Activated T-cell treated with anti-CD3 and anti-CD28 coated beads, Interleukin-2, amount 50 U/mL, for 24 hours (primary cell): ENCODE data around the gene IRF1.
A peak's percentile ranks its signal among the peaks of the same experiment; 100 is the strongest.

Experiments
- DNase-seq: peaks from one replicate; pipeline ENCODE4 v3.0.0-alpha.2; 2020
- H3K27ac Mint-ChIP-seq: 2 replicates; pipeline ENCODE4 v1.8.0; 2020; ENCODE audit warnings: mild to moderate bottlenecking, mixed read lengths
- H3K27me3 Mint-ChIP-seq: 2 replicates; pipeline ENCODE4 v1.8.0; 2020; ENCODE audit warnings: mixed read lengths
- H3K36me3 Mint-ChIP-seq: 2 replicates; pipeline ENCODE4 v1.8.0; 2020; ENCODE audit warnings: low read depth, mixed read lengths
- H3K4me1 Mint-ChIP-seq: 2 replicates; pipeline ENCODE4 v1.8.0; 2020; ENCODE audit warnings: low read depth, mixed read lengths
- H3K4me3 Mint-ChIP-seq: 2 replicates; pipeline ENCODE4 v1.8.0; 2020; ENCODE audit warnings: mild to moderate bottlenecking, moderate library complexity, mixed read lengths
- H3K9me3 Mint-ChIP-seq: 2 replicates; pipeline ENCODE4 v1.8.0; 2020; ENCODE audit warnings: mixed read lengths

IRF1 gene

GRCh38 chr5:132477784-132478365 lies 12.7 kb downstream of the IRF1 start:
- peak; percentile 54 for DNase-seq
- peak overlapping the region; percentile 83 for H3K27ac Mint-ChIP-seq

GRCh38 chr5:132476876-132477781 lies 13.4 kb downstream of the IRF1 start:
- DNase-seq: peak; percentile 39
- Mint-ChIP-seq H3K4me1 (peaks cover 77% of the 10 kb centered on the region), H3K27ac (peak overlapping the region; percentile 83), H3K27me3 (no peaks in the 10 kb centered on the region), H3K9me3 (no peaks in the 10 kb centered on the region), H3K36me3 (peaks cover 22% of the 10 kb centered on the region), H3K4me3 (no peak overlapping the region)

More at GRCh38 chr5:132477784-132478365, 12.7 kb downstream of the IRF1 start:
- Mint-ChIP-seq H3K4me3 (no peak overlapping the region), H3K4me1 (peaks cover 76% of the 10 kb centered on the region), H3K9me3 (no peaks in the 10 kb centered on the region), H3K36me3 (peaks cover 29% of the 10 kb centered on the region), H3K27me3 (no peaks in the 10 kb centered on the region)

GRCh38 chr5:132475987-132476875 lies 14.3 kb downstream of the IRF1 start:
- no peak overlapping the region for H3K4me3 Mint-ChIP-seq
- H3K27ac Mint-ChIP-seq: peak overlapping the region; percentile 83
- peaks cover 13% of the 10 kb centered on the region for H3K36me3 Mint-ChIP-seq

GRCh38 chr5:132475497-132475882 lies 15.1 kb downstream of the IRF1 start:
- Mint-ChIP-seq H3K9me3 (no peaks in the 10 kb centered on the region), H3K36me3 (peaks cover 8% of the 10 kb centered on the region), H3K4me3 (no peak overlapping the region), H3K4me1 (peaks cover 82% of the 10 kb centered on the region), H3K27ac (peak overlapping the region; percentile 94), H3K27me3 (no peaks in the 10 kb centered on the region)
- DNase-seq: peak; percentile 29

More at GRCh38 chr5:132475987-132476875, 14.3 kb downstream of the IRF1 start:
- Mint-ChIP-seq H3K4me1 (peaks cover 81% of the 10 kb centered on the region), H3K27me3 (no peaks in the 10 kb centered on the region), H3K9me3 (no peaks in the 10 kb centered on the region)
- DNase-seq: peak; percentile 39

- no peak overlapping the region for H3K4me3 Mint-ChIP-seq
- peaks cover 8% of the 10 kb centered on the region for H3K36me3 Mint-ChIP-seq
- peak; percentile 33 for DNase-seq
- no peaks in the 10 kb centered on the region for H3K27me3 Mint-ChIP-seq
- peaks cover 83% of the 10 kb centered on the region for H3K4me1 Mint-ChIP-seq
- peak overlapping the region; percentile 94 for H3K27ac Mint-ChIP-seq
- no peaks in the 10 kb centered on the region for H3K9me3 Mint-ChIP-seq
These were observed 15.6 kb downstream of the IRF1 start for GRCh38 chr5:132474881-132475496.

- Mint-ChIP-seq H3K4me1 (peaks cover 83% of the 10 kb centered on the region), H3K9me3 (no peaks in the 10 kb centered on the region), H3K4me3 (no peak overlapping the region), H3K27me3 (no peaks in the 10 kb centered on the region), H3K36me3 (peaks cover 8% of the 10 kb centered on the region), H3K27ac (peak overlapping the region; percentile 94)
- DNase-seq: peak; percentile 29
These were observed 16.3 kb downstream of the IRF1 start for GRCh38 chr5:132474131-132474723.

GRCh38 chr5:132473668-132474067 lies 16.9 kb downstream of the IRF1 start:
- Mint-ChIP-seq H3K4me3 (no peak overlapping the region), H3K36me3 (peaks cover 8% of the 10 kb centered on the region), H3K4me1 (peaks cover 83% of the 10 kb centered on the region), H3K27ac (peak overlapping the region; percentile 94), H3K27me3 (no peaks in the 10 kb centered on the region), H3K9me3 (no peaks in the 10 kb centered on the region)
- peak; percentile 28 for DNase-seq

- Mint-ChIP-seq H3K27ac (peak overlapping the region; percentile 94), H3K4me3 (peak overlapping the region; percentile 50), H3K27me3 (no peaks in the 10 kb centered on the region), H3K36me3 (peaks cover 8% of the 10 kb centered on the region), H3K9me3 (no peaks in the 10 kb centered on the region), H3K4me1 (peaks cover 81% of the 10 kb centered on the region)
- peak; percentile 74 for DNase-seq
These were observed 17.5 kb downstream of the IRF1 start for GRCh38 chr5:132473019-132473531.

- Mint-ChIP-seq H3K36me3 (peaks cover 6% of the 10 kb centered on the region), H3K4me1 (peaks cover 79% of the 10 kb centered on the region), H3K4me3 (no peak overlapping the region), H3K9me3 (no peaks in the 10 kb centered on the region), H3K27me3 (no peaks in the 10 kb centered on the region), H3K27ac (peak overlapping the region; percentile 63)
- peak; percentile 26 for DNase-seq
These were observed 18.1 kb downstream of the IRF1 start for GRCh38 chr5:132472431-132472830.

- Mint-ChIP-seq H3K36me3 (peaks cover 7% of the 10 kb centered on the region), H3K9me3 (no peaks in the 10 kb centered on the region), H3K27ac (peak overlapping the region; percentile 80), H3K27me3 (no peaks in the 10 kb centered on the region), H3K4me1 (peaks cover 79% of the 10 kb centered on the region), H3K4me3 (no peak overlapping the region)
- peak; percentile 34 for DNase-seq
These were observed 18.6 kb downstream of the IRF1 start for GRCh38 chr5:132471944-132472343.

- H3K27me3 Mint-ChIP-seq: no peaks in the 10 kb centered on the region
- H3K27ac Mint-ChIP-seq: peak overlapping the region; percentile 80
- DNase-seq: peak; percentile 23
- peaks cover 82% of the 10 kb centered on the region for H3K4me1 Mint-ChIP-seq
- no peak overlapping the region for H3K4me3 Mint-ChIP-seq
- H3K36me3 Mint-ChIP-seq: peaks cover 7% of the 10 kb centered on the region
- no peaks in the 10 kb centered on the region for H3K9me3 Mint-ChIP-seq
These were observed 19.2 kb downstream of the IRF1 start for GRCh38 chr5:132471151-132471907.

GRCh38 chr5:132470596-132470995 lies 20.0 kb downstream of the IRF1 start:
- peak overlapping the region; percentile 80 for H3K27ac Mint-ChIP-seq

GRCh38 chr5:132470010-132470392 lies 20.6 kb downstream of the IRF1 start:
- H3K27ac Mint-ChIP-seq: peak overlapping the region; percentile 42

More at GRCh38 chr5:132470596-132470995, 20.0 kb downstream of the IRF1 start:
- Mint-ChIP-seq H3K27me3 (no peaks in the 10 kb centered on the region), H3K4me1 (peaks cover 83% of the 10 kb centered on the region), H3K4me3 (no peak overlapping the region), H3K9me3 (no peaks in the 10 kb centered on the region), H3K36me3 (peaks cover 5% of the 10 kb centered on the region)
- peak; percentile 23 for DNase-seq

More at GRCh38 chr5:132470010-132470392, 20.6 kb downstream of the IRF1 start:
- Mint-ChIP-seq H3K4me3 (no peak overlapping the region), H3K36me3 (peaks cover 5% of the 10 kb centered on the region), H3K4me1 (peaks cover 87% of the 10 kb centered on the region), H3K27me3 (no peaks in the 10 kb centered on the region), H3K9me3 (no peaks in the 10 kb centered on the region)
- DNase-seq: peak; percentile 16
